ENCODE results near the gene RAB6B.

Gene RAB6B

DNA sequence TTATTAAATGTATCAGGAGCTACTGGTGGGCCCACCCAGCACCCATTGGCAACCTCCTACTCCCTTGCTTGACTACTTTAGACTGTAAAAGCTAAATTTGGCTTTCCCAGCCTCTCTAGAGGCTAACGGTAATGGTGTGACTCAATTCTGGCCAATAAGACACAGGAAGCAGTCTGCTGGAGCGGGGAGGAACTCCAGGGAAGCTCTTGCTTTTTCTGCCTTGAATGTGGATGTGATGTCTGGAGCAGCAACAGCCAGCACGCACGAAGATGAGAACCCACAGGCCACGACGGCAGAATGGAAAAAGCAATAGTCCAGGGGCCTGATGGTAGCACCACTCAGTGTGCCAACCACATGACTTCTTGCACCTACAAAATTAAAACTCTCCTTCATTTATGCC, 39.9 kb downstream of the RAB6B start:
- no peak for DNase-seq

- DNase-seq = no peak
Observed at GRCh38 chr3:133855002-133855370, 40.7 kb downstream of the RAB6B start.

- no peak for DNase-seq
Observed at GRCh38 chr3:133854264-133855001, 41.2 kb downstream of the RAB6B start.

DNA sequence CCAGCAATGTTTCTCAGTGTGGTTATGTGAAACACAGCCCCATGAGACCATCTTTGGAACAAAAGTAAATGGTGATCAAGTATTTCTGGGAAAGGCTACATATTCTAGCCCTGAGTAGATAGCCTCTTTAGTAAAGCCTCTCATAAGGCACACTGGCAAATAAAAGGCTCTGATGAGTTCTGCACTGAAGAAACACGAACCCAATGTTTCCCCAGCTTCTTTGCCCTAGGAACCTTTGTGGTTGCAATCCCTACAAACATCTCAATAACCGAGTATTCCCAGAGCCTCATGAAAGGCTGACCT, 41.8 kb downstream of the RAB6B start:
- DNase-seq = no peak

DNA sequence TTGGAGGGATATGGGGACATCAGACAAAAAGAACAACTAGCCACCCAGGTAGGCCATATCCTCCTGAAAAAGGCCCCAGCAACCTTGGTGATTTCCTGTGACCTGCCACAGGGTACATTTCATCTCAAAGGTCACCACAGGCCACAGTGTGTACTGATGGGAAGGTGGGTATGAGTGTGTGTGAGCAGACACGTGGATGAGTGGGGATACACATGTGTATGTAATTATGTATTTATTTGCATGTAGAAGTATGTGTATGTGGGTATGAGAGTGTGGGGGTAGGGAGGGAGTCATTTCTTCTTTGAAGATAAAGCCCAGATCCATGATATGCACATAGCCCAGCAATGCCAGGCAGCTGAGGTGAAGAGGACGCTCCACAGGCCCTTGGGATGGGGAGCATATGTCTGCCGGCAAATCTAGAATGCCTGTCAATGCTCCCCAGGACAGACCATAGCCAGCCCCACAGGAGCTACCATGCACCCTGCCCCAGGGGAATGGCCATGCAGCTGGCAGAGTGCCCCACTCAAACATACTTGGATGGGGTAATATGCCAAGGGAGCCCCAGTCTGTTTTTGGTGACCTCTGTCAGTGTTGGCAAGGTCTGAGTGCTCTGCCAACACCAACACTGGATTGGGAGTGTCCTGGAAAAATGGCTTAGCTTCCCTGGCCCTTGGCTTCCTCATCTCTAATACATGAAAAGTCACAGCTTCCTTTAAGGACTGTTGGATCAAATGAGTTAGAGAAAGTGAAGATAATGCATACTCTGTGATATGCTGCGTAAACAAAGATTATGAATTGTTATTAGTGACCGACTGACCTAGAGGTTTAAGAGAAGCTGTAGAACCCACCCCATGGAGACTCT, 42.4 kb downstream of the RAB6B start:
- no peak for DNase-seq

DNA sequence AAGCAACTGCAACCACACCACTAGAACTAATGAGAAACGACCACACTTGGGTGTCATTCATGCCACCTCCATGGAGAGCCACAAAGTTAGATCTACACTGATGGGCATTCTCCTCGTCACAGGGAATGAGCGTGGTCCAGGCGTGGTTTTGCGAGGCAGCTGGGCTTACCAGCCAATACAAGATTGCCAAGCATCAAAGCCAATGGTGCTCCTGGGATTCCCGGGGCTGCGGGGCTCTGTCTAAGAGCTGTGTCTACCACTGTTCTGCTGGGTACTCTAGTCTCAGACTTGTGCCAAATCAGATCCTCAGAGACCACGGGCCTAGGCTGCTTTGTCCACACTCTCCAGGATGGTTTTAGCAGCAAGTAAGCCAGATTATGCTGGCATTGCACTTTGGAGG, 43.8 kb downstream of the RAB6B start:
- no peak for DNase-seq

GRCh38 chr3:133851266-133851906, 44.3 kb downstream of the RAB6B start:
- DNase-seq = no peak

GRCh38 chr3:133850034-133850433, 45.6 kb downstream of the RAB6B start:
- DNase-seq = no peak

- no peak for DNase-seq
Observed at GRCh38 chr3:133849346-133849745, 46.3 kb downstream of the RAB6B start.

DNA sequence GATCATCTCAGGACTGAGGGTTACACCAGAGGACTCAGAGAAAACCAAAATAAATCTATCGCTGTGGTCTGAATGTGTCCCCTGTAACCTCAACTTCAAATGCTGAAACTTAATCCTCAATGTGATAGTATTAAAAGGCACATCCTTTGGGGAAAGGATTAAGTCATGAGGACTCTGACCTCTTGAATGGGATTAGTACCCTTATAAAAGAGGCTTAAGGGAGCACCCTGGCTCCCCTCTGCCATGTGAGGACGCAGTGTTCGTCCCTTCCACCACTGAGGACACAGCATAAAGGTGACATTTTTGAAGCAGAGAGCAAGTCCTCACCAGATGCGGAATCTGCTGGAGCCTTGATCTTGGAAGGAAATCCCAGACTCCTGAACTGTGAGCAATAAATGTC, 50.6 kb downstream of the RAB6B start:
- no peak for DNase-seq

DNA sequence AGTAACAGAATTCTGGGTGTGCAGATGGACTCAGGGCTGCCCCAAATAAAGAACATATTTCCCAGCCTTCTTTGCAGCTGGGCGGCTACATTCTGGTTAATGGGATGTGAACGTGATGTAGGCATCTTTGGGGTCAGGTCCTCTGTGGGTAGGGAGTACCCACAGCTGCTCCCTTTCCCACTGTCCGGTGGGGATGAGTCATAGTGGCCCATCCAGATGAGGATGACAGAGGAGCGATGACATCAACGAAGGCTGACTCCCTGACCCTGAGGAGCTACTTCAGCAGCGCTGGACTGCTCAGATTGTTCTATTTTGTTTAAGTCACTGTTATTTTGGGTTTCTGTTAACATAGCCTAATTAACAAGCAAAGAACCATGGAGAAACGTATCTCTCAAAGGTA, 52.0 kb downstream of the RAB6B start:
- DNase-seq = no peak

- DNase-seq = no peak
Observed at GRCh38 chr3:133842158-133842557, 53.5 kb downstream of the RAB6B start.

- no peak for DNase-seq
Observed at GRCh38 chr3:133841196-133841595, 54.5 kb downstream of the RAB6B start.

DNA sequence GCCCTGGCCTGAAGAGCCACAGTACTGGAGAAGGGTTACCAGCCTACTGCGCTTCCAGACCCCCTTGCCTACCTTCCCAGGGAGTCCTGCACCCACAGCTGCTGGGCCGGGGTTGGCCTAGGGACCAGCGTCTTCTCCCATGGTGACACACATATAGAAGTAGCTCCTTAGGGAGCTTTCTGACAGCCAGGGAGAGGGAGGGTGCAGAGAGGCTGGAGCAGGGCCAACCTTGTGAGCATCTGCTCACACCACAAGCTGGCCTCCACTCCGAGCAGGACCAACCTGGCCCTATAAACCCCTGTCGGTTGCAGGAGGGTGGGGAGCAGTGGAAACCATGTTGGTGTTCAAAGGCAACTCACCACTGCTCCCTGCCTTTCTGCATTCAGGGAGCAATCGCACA, 54.9 kb downstream of the RAB6B start:
- DNase-seq = no peak

DNA sequence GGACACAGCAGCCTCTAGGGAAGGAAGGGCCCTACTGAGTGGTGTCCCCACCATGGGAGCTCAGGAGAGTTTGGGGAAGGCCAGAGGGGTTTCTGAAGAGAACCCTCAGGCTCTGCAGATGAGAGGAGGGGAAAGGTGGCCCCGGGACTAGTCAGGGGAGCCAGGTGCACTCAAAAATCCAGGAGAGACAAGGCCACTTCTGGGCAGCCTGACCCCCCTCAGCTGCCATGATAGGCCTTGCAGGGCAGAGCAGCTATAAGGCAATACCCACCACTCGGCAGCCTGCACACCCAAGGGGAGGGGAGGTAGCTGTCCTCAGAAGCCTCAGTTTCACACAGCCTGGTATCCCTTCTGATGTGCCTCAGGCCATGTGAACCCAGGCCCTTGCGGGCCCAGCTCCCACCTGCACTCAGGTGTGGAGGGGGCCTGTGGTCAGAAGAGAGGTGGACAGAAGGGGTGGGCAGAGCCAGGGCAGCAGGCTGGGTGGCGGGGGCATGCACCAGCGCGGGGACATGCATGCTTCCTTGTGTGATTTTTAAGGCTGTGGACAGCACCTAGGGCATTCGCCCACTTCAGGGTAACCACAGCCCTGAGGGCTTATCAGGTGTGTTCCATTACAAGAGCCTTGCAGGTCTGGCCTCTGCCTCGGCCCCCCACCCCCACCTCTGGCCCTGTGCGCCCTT, 55.5 kb downstream of the RAB6B start:
- DNase-seq = no peak

DNA sequence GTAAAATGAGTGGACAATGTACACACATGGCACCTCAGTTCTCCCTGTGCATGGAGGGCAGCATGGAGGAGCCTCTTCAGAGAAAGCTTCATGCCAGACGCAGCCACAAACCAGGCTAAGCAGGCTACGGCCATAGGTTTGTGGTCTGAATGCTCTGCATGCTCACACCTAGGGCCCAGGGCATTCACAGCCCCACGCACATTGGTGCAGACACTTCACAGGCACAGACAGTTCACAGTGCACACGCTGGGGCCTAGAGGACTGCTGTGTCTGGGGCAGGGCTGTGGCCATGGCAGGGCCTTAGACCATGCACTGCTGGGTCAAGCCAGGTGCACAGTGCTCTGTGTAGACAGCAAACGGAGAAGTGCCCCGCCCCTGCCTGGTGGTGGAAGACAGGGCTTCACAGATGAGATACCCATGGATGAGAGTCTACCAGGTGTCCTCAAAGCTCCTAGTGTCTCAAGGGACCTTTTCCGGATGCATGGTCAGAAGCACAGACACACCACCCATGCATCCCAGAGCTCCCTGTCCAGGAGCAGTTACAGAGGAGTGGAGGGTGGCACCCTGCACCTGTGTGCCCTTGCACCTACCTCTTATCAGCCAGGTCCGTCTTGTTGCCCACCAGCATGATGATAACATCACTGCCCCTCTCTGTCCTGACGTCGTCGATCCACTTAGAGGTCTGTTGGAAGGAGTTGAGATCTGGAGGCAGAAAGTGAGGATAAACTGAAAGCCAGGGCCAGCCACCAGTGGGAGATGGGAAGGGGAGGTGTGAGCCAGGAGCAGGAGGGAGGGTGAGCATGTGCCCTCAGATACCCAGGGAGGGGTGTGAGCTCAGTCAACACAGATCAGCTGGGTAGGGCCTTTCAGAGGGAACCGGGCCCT, 56.5 kb downstream of the RAB6B start:
- DNase-seq = no peak

GRCh38 chr3:133838296-133838789, 57.3 kb downstream of the RAB6B start:
- no peak for DNase-seq

- DNase-seq = no peak
Observed at GRCh38 chr3:133837487-133838295, 58.0 kb downstream of the RAB6B start.

DNA sequence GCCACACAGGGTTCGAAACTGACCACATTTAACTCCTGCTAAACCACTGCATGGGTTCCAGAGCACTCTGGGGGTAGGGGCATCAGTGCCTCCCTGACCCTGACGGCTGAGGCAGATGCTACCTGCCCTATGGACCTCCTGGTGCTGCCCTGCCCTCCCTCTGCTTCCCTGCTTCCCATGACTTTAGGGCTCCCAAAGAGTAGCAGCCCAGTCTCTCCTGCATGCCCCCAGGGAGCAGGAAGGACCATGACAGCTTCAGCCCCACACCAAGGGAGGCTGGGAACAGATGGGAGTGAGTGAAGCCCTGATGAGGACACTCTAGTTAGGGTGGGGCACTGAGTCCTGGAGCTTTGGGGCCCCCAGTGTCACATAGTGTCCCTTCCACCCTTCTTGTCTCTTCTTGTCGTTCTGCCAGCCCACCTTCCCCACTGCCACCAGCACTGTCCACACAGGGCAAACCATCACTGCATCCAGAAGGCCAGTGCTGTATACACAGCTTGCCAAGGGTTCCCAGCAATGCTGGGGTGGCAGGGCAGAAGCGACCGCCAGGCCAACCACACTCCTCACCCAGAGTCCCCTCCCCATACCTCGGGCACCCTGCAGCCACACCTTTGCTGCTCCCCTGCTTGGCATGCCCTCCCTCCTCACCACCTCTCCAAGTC, 59.1 kb downstream of the RAB6B start:
- no peak for DNase-seq

DNA sequence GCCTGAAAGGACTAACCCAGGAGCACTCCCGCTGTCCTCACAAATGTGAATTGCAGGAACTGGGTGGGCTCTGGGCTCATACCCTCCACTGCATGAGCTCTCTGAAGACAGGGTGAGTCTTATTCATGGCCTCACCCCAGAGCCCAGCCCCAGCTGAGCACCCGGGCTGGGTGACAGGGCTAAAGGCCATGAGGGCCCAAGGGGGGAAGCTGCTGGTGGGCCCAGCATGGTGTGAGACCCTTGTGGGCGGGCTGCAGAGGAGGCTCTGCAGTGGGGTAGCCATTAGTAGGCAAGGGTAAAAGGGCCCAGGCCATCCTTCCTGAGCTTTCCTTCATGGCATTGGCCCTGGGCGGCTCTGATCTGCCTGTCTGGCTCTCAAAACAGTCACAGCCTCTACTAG, 59.7 kb downstream of the RAB6B start:
- no peak for DNase-seq

GRCh38 chr3:133835418-133835743, 60.3 kb downstream of the RAB6B start:
- no peak for DNase-seq

Data from NCI-H510A (cell line).